ENCODE results near the gene RBP4.

The RBP4 gene

DNA sequence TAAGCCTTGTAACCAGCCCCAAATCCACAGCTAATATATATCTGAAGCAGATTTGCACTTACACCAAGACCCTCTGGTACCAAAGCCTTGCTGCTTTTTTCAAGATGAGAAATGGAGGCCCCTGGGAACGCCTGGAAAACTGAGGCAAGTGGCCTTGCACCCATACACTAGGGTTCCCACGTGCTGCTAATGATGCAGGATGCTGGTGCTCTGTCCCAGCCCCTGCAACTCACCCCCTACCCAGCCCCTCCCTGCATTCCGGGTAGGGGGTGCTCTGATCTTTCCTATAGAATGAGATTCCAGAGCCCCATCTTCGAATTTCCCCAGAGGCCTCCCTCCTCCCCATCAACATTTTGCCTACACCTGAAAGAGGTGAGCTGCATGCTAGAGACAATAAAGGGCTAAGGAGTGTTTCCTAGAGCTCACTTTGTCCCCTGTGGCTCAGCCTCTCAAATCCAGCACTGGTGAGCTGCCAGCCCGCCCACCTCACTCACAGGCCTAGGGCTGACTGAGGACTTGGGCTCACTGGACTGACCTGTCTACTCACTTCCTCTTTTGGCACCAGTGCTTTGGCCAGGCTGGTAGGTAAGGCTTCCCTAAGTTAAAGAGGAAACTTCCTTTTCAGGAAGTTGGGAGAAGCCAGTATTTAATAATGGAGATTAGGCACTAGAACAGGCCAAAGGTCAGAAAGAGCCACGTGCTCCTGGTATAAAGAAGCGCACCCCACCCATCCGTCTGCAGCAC, 9.8 kb downstream of the RBP4 start:
- Histone ChIP-seq H3K9me3 (no peaks in the 10 kb centered on the region), H3K27me3 (peaks cover 0 to 3% of the 10 kb centered on the region in 2 donors), H3K27ac (no peak overlapping the region), H3K36me3 (no peaks in the 10 kb centered on the region), H3K4me1 (no peaks in the 10 kb centered on the region), H3K4me3 (no peak overlapping the region)
- TF ChIP-seq, protein P1, sequence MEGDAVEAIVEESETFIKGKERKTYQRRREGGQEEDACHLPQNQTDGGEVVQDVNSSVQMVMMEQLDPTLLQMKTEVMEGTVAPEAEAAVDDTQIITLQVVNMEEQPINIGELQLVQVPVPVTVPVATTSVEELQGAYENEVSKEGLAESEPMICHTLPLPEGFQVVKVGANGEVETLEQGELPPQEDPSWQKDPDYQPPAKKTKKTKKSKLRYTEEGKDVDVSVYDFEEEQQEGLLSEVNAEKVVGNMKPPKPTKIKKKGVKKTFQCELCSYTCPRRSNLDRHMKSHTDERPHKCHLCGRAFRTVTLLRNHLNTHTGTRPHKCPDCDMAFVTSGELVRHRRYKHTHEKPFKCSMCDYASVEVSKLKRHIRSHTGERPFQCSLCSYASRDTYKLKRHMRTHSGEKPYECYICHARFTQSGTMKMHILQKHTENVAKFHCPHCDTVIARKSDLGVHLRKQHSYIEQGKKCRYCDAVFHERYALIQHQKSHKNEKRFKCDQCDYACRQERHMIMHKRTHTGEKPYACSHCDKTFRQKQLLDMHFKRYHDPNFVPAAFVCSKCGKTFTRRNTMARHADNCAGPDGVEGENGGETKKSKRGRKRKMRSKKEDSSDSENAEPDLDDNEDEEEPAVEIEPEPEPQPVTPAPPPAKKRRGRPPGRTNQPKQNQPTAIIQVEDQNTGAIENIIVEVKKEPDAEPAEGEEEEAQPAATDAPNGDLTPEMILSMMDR (IDR thresholded peaks at IDR 0.05) = no peak
- no peak for DNase-seq
- intact Hi-C loops (cut with DNase I; ENCODE audit: low total_unique reads) = no loop called here

DNA sequence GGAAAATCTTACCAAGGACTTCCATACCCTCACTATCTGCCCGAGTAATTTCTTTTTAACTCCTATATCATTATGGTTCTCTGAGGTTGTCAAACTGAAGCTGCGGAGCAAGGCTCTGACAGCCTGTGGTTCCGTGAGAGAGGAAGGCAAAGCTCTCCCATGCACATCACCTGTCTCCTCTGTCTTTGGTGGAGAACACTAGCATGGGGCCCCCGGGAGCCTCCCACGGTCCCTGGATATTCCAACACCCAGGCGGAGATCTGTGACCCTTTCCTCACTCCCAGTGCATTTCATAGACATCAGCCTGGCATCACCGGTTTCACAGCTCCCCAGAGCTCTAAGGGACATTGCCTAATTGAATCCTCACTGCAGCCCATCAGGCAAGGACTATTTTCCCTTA, 10.4 kb downstream of the RBP4 start:
- no peak overlapping the region for H3K4me3 ChIP-seq
- peaks cover 0 to 3% of the 10 kb centered on the region in 2 donors for H3K27me3 ChIP-seq
- TF ChIP-seq, protein P1 (IDR thresholded peaks at IDR 0.05) = no peak
- intact Hi-C loops (cut with DNase I; ENCODE audit: low total_unique reads) = no loop called here
- no peak for DNase-seq
- no peaks in the 10 kb centered on the region for H3K9me3 ChIP-seq
- H3K36me3 ChIP-seq = no peaks in the 10 kb centered on the region
- H3K27ac ChIP-seq = no peak overlapping the region
- H3K4me1 ChIP-seq = no peaks in the 10 kb centered on the region

DNA sequence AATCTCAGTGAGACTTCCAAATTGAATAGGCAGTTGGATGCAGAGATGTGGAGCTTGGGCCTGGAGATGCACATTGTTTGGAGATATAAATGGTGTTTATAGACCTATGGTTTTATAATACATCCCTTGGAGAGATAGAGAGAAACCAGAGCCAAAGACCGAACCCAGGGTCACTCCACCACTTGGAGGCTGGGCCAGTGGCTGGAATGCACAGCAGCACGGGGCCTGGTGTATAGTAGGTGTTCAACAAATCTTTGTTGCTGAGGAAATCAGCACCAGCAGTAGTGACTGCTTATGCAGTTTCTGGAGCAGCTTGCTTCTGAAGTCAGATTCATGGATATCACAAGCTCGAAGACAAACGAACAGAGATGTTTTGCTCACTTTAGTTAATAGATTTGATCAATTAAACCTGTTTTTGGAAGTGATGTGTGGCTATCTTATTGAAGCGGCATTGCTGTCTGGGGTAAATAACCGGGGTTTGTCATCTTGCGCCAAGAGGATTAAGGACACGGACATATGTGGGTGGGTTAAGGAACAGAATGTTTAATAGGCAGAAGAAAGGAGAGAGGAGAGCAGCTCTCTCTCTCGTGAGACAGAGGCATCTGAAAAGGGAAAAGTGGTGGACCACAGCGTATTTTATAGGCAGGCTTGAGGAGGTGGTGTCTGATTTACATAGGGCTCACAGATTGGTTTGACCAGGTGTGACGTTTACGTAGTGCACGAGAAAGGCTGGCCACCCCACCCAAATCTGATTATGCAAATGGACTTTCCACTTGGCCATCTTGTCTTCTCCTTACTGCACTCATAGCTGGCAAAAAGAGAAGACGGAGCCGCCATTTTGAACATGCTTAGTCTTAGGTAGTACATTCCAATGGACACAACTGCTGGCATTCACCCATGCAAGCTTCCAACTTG, 11.1 kb downstream of the RBP4 start:
- Histone ChIP-seq H3K27me3 (peaks cover 0 to 3% of the 10 kb centered on the region in 2 donors), H3K9me3 (no peaks in the 10 kb centered on the region), H3K4me1 (no peaks in the 10 kb centered on the region), H3K36me3 (no peaks in the 10 kb centered on the region), H3K4me3 (no peak overlapping the region), H3K27ac (no peak overlapping the region)
- TF ChIP-seq, protein P1 (IDR thresholded peaks at IDR 0.05) = no peak
- no peak for DNase-seq
- intact Hi-C loops (cut with DNase I; ENCODE audit: low total_unique reads) = no loop called here

DNA sequence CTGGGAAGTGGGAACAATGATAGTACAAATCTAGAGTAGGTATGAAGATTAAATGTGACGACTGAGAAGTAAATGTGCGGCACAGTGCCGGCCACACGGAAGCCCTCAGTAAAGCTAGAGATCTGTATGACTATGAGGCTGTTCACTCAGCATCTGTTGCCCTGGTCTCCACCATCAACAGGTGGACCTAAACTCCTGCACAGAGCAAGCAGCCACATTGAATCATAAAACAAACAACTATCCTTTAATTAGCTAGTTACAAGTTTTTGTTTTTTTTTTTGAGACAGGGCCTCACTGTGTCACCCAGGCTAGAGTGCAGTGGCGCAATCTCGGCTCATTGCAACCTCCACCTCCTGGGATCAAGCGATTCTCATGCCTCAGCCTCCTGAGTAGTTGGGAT, 16.6 kb downstream of the RBP4 start:
- intact Hi-C loops (cut with DNase I; ENCODE audit: low total_unique reads) = no loop called here

DNA sequence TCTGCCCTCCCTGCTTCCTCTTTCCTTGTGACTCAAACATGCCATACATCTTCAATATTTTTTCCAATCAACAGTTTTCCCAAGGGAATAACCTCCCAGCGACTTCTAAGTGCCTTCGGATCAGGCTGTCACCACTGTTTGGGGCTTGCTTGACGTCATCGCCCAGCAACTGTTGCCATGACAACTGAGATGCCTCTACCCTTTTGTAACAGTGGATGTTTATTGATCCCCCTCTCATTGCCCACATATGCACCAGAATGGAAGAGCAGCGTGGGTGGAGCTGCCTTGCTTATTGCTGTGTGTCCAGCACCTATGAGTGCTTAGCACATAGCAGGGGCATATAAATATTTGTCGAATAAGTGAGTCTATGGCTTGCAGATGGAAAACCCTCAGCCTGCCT, 20.2 kb downstream of the RBP4 start:
- H3K4me1 ChIP-seq = no peaks in the 10 kb centered on the region
- no peak overlapping the region for H3K4me3 ChIP-seq
- intact Hi-C loops (cut with DNase I; ENCODE audit: low total_unique reads) = no loop called here
- TF ChIP-seq, protein P1 (IDR thresholded peaks at IDR 0.05) = no peak
- no peak overlapping the region for H3K27ac ChIP-seq
- peaks cover 0 to 7% of the 10 kb centered on the region in 2 donors for H3K27me3 ChIP-seq
- H3K9me3 ChIP-seq = peaks cover 0 to 6% (median 0%) of the 10 kb centered on the region in 3 donors
- H3K36me3 ChIP-seq = no peaks in the 10 kb centered on the region
- no peak for DNase-seq

More for the DNA sequence above, 16.6 kb downstream of the RBP4 start:
- Histone ChIP-seq H3K27me3 (peaks cover 0 to 8% of the 10 kb centered on the region in 2 donors), H3K9me3 (peaks cover 0 to 6% (median 0%) of the 10 kb centered on the region in 3 donors), H3K4me3 (no peak overlapping the region), H3K36me3 (no peaks in the 10 kb centered on the region), H3K4me1 (no peaks in the 10 kb centered on the region), H3K27ac (no peak overlapping the region)
- TF ChIP-seq, protein P1 (IDR thresholded peaks at IDR 0.05) = no peak
- DNase-seq = no peak
